Measurements from ENCODE around the gene RBBP8NL. TPM values are rescaled to one million over a fixed set of nuclear protein-coding genes. Genes with fewer than 3 reads are reported as not detected.
A peak's percentile ranks its signal among the peaks of the same experiment; 100 is the strongest.

The RBBP8NL gene
- total RNA-seq, 1 experiment from 2014 or later: 0.28 TPM

DNA sequence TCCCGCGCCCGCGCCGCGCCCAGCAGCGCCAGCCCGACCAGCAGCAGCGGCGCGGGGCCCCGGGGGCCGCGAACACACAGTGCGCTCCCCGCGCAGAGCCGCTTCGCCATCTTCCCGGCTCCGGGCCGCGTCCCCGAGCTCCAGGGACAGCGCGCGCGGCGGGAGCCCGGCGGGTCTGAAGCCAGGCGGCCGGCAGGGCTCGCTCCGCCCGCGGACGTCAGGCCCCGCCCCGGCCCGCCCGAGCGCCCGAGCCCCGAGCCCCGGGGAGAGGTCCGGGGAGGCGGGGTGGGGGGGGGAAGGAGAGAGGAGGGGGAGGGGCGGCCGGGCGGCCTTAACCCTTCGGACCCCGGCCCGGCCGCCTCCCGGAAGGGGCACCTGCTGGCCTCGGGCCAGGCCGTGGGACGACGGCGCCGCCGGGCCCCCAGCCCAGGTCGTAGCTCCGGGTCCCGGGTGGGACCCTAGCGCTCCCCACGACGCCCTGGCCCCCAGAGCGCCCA is 60.2 kb downstream of the RBBP8NL start, which contains the start of gene LAMA5:
TSS of gene LAMA5 (minus strand) at position 177 of the 497 bp plus-strand sequence. CDS start at position 110, 67 bp downstream.
- DNase-seq: peak; percentile 76
- TF ChIP-seq, protein P1, sequence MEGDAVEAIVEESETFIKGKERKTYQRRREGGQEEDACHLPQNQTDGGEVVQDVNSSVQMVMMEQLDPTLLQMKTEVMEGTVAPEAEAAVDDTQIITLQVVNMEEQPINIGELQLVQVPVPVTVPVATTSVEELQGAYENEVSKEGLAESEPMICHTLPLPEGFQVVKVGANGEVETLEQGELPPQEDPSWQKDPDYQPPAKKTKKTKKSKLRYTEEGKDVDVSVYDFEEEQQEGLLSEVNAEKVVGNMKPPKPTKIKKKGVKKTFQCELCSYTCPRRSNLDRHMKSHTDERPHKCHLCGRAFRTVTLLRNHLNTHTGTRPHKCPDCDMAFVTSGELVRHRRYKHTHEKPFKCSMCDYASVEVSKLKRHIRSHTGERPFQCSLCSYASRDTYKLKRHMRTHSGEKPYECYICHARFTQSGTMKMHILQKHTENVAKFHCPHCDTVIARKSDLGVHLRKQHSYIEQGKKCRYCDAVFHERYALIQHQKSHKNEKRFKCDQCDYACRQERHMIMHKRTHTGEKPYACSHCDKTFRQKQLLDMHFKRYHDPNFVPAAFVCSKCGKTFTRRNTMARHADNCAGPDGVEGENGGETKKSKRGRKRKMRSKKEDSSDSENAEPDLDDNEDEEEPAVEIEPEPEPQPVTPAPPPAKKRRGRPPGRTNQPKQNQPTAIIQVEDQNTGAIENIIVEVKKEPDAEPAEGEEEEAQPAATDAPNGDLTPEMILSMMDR (conservative IDR thresholded peaks at IDR 0.05): no peak
- peaks cover 9% of the 10 kb centered on the region; the same call in 1 of the 2 replicates for H3K4me1 ChIP-seq (ENCODE audit: insufficient read depth, low read length)

More for the DNA sequence above, 60.2 kb downstream of the RBBP8NL start, which contains the start of gene LAMA5:
- no peak within 1 kb of the TSS for H4K5ac ChIP-seq (ENCODE audit: insufficient read length, low read depth, low read length)
- H3K4me3 Mint-ChIP-seq: peak within 1 kb of the TSS; percentile 63 to 77
- H4K8ac ChIP-seq (replicated peaks; ENCODE audit: insufficient read length, low read depth, low read length): no peak within 1 kb of the TSS
- H2AK5ac ChIP-seq (ENCODE audit: insufficient read length, low read length): no peak within 1 kb of the TSS
- no peak within 1 kb of the TSS for H3K56ac ChIP-seq (ENCODE audit: insufficient read length, low read depth, low read length)
- H3K79me2 ChIP-seq (ENCODE audit: insufficient read depth, low read length): peaks cover 6% of the 10 kb centered on the region; the same call in 1 of the 2 replicates
- no CpG with 5 or more reads among the region's 70 CpGs for WGBS (ENCODE audit: extremely low coverage, insufficient read length, low lambda C conversion rate)
- no peak within 1 kb of the TSS for H2BK5ac ChIP-seq (ENCODE audit: insufficient read length, low read length)
- peak within 1 kb of the TSS; percentile 35 for H2BK12ac ChIP-seq (ENCODE audit: insufficient read length, low read depth, low read length)
- H3K14ac ChIP-seq (ENCODE audit: insufficient read depth, low read length): peak within 1 kb of the TSS; percentile 68
- peak within 1 kb of the TSS; percentile 73 for H3K18ac ChIP-seq (ENCODE audit: insufficient read length, low read depth, low read length)
- H2BK120ac ChIP-seq (ENCODE audit: low read depth, low read length, poor library complexity, severe bottlenecking): no peak within 1 kb of the TSS
- no peak within 1 kb of the TSS for H3T11ph ChIP-seq (ENCODE audit: low read length)
- H3K9me3 ChIP-seq (ENCODE audit: control insufficient read depth, low read depth, low read length): no peaks in the 10 kb centered on the region
- H3K27ac ChIP-seq (ENCODE audit: insufficient read length, low read depth, low read length): no peak within 1 kb of the TSS
- H2BK15ac ChIP-seq (ENCODE audit: low read depth, low read length): no peak within 1 kb of the TSS
- H3K36me3 Mint-ChIP-seq (ENCODE audit: insufficient read depth in 1 of 3, low read depth in 3 of 3): no peaks in the 10 kb centered on the region
- no peaks in the 10 kb centered on the region for H3K27me3 ChIP-seq (ENCODE audit: insufficient read depth, low read length)
- H3K27ac Mint-ChIP-seq: peak within 1 kb of the TSS in 1 of 3 experiments; percentile 47; a peak in 1 of 7 replicates
- H2BK20ac ChIP-seq (ENCODE audit: low read depth, low read length, poor library complexity, severe bottlenecking): no peak within 1 kb of the TSS
- H3K9me3 Mint-ChIP-seq: no peaks in the 10 kb centered on the region
- peaks cover 17% of the 10 kb centered on the region for H3K23me2 ChIP-seq (ENCODE audit: insufficient read length, low read depth, low read length, poor library complexity, severe bottlenecking)
- H3K27me3 Mint-ChIP-seq (ENCODE audit: low read depth): no peaks in the 10 kb centered on the region; the same call in 1 of the 2 replicates
- no peak within 1 kb of the TSS for H3K9ac ChIP-seq (ENCODE audit: extremely low read depth, insufficient read length, low read length)
- H3K4me2 ChIP-seq (ENCODE audit: insufficient read depth, insufficient read length, low read length): peak within 1 kb of the TSS; percentile 59
- no peak within 1 kb of the TSS for H3K4ac ChIP-seq (ENCODE audit: low read depth, low read length)
- no peak within 1 kb of the TSS for H2AFZ ChIP-seq (ENCODE audit: low read length)
- no peak within 1 kb of the TSS for H3K23ac ChIP-seq (ENCODE audit: insufficient read length, low read depth, low read length)
- H3K4me1 Mint-ChIP-seq: peaks cover 32 to 49% of the 10 kb centered on the region in 2 experiments
- H4K20me1 ChIP-seq (ENCODE audit: control insufficient read depth, insufficient read depth, insufficient read length): no peaks in the 10 kb centered on the region
- peaks cover 3% of the 10 kb centered on the region for H3K79me1 ChIP-seq (ENCODE audit: insufficient read depth, low read depth, low read length, poor library complexity, severe bottlenecking)
- no peak within 1 kb of the TSS for H4K91ac ChIP-seq (ENCODE audit: insufficient read length, low read depth, low read length)

All from H9 (cell line).